GF-D8 (cell line): Measurements from ENCODE around the gene PXMP2.

Experiments
- DNase-seq: peaks from one replicate; lab custom pipeline; 2025; lab: John Stamatoyannopoulos, UW

PXMP2 gene

GRCh38 chr12:132687211-132688164, at the start of gene PXMP2, which contains the start of gene POLE:
Gene PXMP2 (plus strand): TSS chr12:132687587. CDS start chr12:132687671, 84 bp downstream.
Gene POLE (minus strand): TSS chr12:132687342. CDS start chr12:132687315, 27 bp downstream.
- peak; percentile 84 for DNase-seq

GRCh38 chr12:132637811-132638210, 49.6 kb upstream of the PXMP2 start:
- DNase-seq, result no peak

- DNase-seq, result no peak
These were observed 48.6 kb upstream of the PXMP2 start for GRCh38 chr12:132638541-132639408.

- DNase-seq, result no peak
These were observed 47.3 kb upstream of the PXMP2 start for GRCh38 chr12:132639956-132640520.

- no peak for DNase-seq
These were observed 46.5 kb upstream of the PXMP2 start for GRCh38 chr12:132640936-132641335.

GRCh38 chr12:132641811-132642650, 45.4 kb upstream of the PXMP2 start:
- no peak for DNase-seq

GRCh38 chr12:132642846-132643835, 44.2 kb upstream of the PXMP2 start:
- DNase-seq, result no peak

GRCh38 chr12:132646850-132647249, 40.5 kb upstream of the PXMP2 start:
- DNase-seq, result no peak

GRCh38 chr12:132647858-132648257, 39.5 kb upstream of the PXMP2 start:
- no peak for DNase-seq

GRCh38 chr12:132648616-132649225, 38.7 kb upstream of the PXMP2 start:
- DNase-seq, result no peak

GRCh38 chr12:132649226-132649945, 38.0 kb upstream of the PXMP2 start:
- DNase-seq, result no peak

GRCh38 chr12:132651444-132652100, 35.8 kb upstream of the PXMP2 start:
- DNase-seq, result no peak

- no peak for DNase-seq
These were observed 33.7 kb upstream of the PXMP2 start for GRCh38 chr12:132653567-132654290.

GRCh38 chr12:132657004-132657727, 30.2 kb upstream of the PXMP2 start:
- no peak for DNase-seq

- DNase-seq, result no peak
These were observed 29.1 kb upstream of the PXMP2 start for GRCh38 chr12:132658149-132658894.

- no peak for DNase-seq
These were observed 28.2 kb upstream of the PXMP2 start for GRCh38 chr12:132659146-132659545.
